Measurements from ENCODE around the gene CD84.

- no peak for TF ChIP-seq POLR2A (IDR thresholded peaks at IDR 0.05)
- TF ChIP-seq, protein P1, sequence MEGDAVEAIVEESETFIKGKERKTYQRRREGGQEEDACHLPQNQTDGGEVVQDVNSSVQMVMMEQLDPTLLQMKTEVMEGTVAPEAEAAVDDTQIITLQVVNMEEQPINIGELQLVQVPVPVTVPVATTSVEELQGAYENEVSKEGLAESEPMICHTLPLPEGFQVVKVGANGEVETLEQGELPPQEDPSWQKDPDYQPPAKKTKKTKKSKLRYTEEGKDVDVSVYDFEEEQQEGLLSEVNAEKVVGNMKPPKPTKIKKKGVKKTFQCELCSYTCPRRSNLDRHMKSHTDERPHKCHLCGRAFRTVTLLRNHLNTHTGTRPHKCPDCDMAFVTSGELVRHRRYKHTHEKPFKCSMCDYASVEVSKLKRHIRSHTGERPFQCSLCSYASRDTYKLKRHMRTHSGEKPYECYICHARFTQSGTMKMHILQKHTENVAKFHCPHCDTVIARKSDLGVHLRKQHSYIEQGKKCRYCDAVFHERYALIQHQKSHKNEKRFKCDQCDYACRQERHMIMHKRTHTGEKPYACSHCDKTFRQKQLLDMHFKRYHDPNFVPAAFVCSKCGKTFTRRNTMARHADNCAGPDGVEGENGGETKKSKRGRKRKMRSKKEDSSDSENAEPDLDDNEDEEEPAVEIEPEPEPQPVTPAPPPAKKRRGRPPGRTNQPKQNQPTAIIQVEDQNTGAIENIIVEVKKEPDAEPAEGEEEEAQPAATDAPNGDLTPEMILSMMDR (IDR thresholded peaks at IDR 0.05) = no peak
Measured at GRCh38 chr1:160623227-160623633, 43.9 kb upstream of the CD84 start.

Measured in right lobe of liver (tissue), 4 donors.